DOHH2 (cell line): Measurements from ENCODE around the gene NR1H3.

Source experiments
- CTCF ChIP-seq: fragments of 200-600 bp; sonication (generic); IDR thresholded peaks from one replicate; pipeline ENCODE4 v1.5.1; 2014; ENCODE audit warnings: antibody characterized with exemption, mild to moderate bottlenecking, low read depth, low read length; ENCODE audit not compliant: poor library complexity, severe bottlenecking
- EZH2phosphoT487 ChIP-seq: fragments of 200-600 bp; sonication (generic); IDR thresholded peaks from 2 replicates; pipeline ENCODE4 v1.6.1; 2017; ENCODE audit warnings: borderline replicate concordance, mild to moderate bottlenecking, antibody characterized with exemption, low read length, moderate library complexity, mixed read lengths

GRCh38 chr11:47229161-47229560 lies 28.6 kb upstream of the NR1H3 start:
- TF ChIP-seq CTCF (no peak), EZH2phosphoT487 (no peak)
